ENCODE results near the gene WBP1.

WBP1 gene

GRCh38 chr2:74501335-74502071, 43.3 kb downstream of the WBP1 start:
- in situ Hi-C loops (cut with HindIII; ENCODE audit: low sequenced_read_pairs) = no loop called here

- in situ Hi-C loops (cut with HindIII; ENCODE audit: low sequenced_read_pairs) = no loop called here
Observed at GRCh38 chr2:74502147-74502719, 44.0 kb downstream of the WBP1 start.

- in situ Hi-C loops (cut with HindIII; ENCODE audit: low sequenced_read_pairs) = no loop called here
Observed at GRCh38 chr2:74502720-74503505, 44.7 kb downstream of the WBP1 start.

- in situ Hi-C loops (cut with HindIII; ENCODE audit: low sequenced_read_pairs) = no loop called here
Observed at GRCh38 chr2:74503506-74504475, 45.6 kb downstream of the WBP1 start.

- in situ Hi-C loops (cut with HindIII; ENCODE audit: low sequenced_read_pairs) = no loop called here
Observed at GRCh38 chr2:74504591-74504990, 46.4 kb downstream of the WBP1 start.

- in situ Hi-C loops (cut with HindIII; ENCODE audit: low sequenced_read_pairs) = no loop called here
Observed at GRCh38 chr2:74505448-74506246, 47.4 kb downstream of the WBP1 start.

- in situ Hi-C loops (cut with HindIII; ENCODE audit: low sequenced_read_pairs) = no loop called here
Observed at GRCh38 chr2:74507145-74507925, 49.1 kb downstream of the WBP1 start, which contains the start of gene PCGF1. Gene PCGF1, minus strand, starts transcription at chr2:74507695. Its CDS starts 27 bp downstream, at chr2:74507668.

- in situ Hi-C loops (cut with HindIII; ENCODE audit: low sequenced_read_pairs) = no loop called here
Observed at GRCh38 chr2:74507926-74508520, 49.8 kb downstream of the WBP1 start.

- in situ Hi-C loops (cut with HindIII; ENCODE audit: low sequenced_read_pairs) = no loop called here
Observed at GRCh38 chr2:74510272-74510671, 52.0 kb downstream of the WBP1 start.

Measured in endothelial cell of hepatic sinusoid (primary cell).